Omental fat pad (tissue), 4 donors: ENCODE results near the gene CIC. TPM values are rescaled to one million over a fixed set of nuclear protein-coding genes. Genes with fewer than 3 reads are reported as not detected.

Experiments used
- ATAC-seq: fragments of 150-250 bp; one replicate; pipeline ENCODE4 v1.9.1; 2016; ENCODE audit warnings: mild to moderate bottlenecking, moderate library complexity; ENCODE audit not compliant: low FRiP score
- DNase-seq: peaks from one replicate; pipeline ENCODE4 v3.0.0-alpha.2; 2019; ENCODE audit warnings: low spot score
- total RNA-seq, 4 donors: library from RNA; depleted of rRNA; stranded (reverse); fragments of >200 nt; gene quantifications; one replicate each; pipeline ENCODE4 v1.1.0, GENCODE V29; 2016
- TF ChIP-seq, protein P1 (sequence below), 3 donors: fragments of 450-650 bp; IDR thresholded peaks; one replicate each; pipeline ENCODE4 v1.5.1; 2016 to 2017; ENCODE audit warnings: antibody characterized with exemption in 3 of 3, mild to moderate bottlenecking in 3 of 3, moderate library complexity in 2 of 3

CIC gene
- total RNA-seq, 4 donors from 2014 or later, result 15.7 to 26.3 (median 21.0) TPM

DNA sequence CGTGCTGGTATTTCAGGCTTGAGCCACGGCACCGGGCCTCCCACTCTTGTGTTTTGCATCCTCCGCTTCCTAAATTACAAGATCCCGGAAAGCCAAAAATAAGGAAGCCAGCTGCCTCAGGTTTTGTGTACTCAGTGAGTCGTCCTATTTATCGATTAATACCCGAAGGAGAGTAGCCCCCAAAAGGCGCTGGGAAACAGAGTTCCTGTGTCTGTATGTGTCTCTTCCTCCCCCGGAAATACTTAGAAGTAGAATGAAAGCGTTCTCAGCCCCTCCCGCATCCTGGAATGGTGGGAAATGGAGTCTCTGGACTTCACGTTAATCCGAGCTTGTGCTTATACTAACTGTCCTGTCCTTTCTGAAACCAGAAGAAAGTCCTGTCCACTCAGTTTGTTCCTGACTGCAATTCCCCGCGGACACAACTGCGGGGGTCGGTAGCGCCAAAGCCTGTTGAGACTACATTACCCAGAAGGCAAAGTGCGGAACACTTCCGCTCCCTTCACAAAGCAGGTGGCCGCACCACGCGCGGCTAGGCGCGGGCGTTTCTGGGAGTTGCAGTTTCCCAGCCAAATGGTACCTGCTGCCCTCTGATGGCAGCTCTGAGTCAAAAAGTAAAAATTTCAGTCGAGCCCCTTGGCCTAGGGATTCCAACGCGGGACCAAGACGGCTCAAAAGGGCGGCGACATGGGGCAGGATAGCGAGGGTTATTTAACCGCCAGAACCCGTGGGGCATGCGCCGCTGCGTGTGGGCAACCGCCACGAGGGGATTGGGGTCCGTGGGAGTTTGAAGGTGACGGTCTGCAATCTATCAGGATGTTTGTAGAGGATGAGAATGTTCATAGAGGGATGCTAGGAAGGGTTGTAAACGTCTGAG is 24.5 kb upstream of the CIC start:
- TF ChIP-seq, protein P1, sequence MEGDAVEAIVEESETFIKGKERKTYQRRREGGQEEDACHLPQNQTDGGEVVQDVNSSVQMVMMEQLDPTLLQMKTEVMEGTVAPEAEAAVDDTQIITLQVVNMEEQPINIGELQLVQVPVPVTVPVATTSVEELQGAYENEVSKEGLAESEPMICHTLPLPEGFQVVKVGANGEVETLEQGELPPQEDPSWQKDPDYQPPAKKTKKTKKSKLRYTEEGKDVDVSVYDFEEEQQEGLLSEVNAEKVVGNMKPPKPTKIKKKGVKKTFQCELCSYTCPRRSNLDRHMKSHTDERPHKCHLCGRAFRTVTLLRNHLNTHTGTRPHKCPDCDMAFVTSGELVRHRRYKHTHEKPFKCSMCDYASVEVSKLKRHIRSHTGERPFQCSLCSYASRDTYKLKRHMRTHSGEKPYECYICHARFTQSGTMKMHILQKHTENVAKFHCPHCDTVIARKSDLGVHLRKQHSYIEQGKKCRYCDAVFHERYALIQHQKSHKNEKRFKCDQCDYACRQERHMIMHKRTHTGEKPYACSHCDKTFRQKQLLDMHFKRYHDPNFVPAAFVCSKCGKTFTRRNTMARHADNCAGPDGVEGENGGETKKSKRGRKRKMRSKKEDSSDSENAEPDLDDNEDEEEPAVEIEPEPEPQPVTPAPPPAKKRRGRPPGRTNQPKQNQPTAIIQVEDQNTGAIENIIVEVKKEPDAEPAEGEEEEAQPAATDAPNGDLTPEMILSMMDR (IDR thresholded peaks at IDR 0.05), result no peak
- DNase-seq (peak; percentile 64), ATAC-seq (peak; percentile 47)

DNA sequence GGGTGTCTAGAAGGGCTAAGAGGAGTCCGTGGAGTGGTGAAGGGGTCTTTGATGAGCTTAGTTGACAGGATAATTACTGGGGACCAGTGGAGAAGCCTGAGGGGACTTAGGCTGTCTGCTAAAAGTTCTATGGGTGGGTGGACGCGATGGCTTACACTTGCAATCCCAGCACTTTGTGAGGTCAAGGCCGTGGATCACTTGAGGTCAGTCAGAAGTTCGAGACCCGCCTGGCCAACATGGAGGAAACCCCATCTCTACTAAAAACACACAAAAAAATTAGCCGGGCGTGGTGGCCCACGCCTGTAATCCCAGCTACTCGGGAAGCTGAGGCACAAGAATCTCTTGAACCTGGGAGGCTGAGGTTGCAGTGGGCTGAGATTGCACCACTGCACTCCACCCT is 23.8 kb upstream of the CIC start:
- DNase-seq (no peak), ATAC-seq (no peak)
- TF ChIP-seq, protein P1 (IDR thresholded peaks at IDR 0.05), result no peak

DNA sequence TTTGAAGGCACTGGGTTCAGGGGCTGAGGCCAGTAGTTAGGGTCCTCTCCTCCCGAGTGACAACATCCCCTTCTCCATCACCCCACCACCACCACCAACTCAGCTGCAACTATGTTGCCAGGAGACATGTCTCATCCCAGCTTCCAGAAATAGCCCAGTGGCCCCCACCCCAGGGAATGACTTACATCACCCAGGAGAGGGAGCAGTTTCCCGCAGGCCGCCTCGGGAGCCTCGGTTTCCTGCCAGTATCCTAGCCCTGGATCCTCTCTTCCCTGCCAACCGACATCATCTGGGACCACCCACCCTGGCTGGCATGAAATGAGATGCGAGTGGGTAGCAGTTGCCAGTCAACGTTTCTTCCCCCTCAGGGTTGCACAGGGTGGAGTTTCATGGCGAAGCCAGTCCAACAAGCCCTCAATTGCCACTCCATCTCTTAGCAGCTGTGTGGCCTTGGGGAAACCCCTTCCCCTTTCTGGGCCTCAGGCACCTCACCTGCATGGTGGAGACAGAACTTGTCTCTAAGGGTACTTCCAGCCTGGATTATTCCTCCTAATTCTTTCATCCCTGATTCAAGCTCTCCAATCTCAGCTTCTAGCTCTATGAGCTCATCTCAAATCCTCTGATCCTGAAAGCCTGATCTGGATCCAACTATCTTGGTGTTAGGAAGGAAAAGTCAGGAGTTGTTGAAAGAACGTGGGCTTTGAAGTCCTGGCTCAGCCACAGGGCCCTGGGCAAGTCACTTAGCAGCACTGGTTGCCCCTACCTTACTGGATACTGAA is 22.7 kb upstream of the CIC start:
- DNase-seq, result no peak
- no peak for ATAC-seq
- TF ChIP-seq, protein P1 (IDR thresholded peaks at IDR 0.05), result no peak

DNA sequence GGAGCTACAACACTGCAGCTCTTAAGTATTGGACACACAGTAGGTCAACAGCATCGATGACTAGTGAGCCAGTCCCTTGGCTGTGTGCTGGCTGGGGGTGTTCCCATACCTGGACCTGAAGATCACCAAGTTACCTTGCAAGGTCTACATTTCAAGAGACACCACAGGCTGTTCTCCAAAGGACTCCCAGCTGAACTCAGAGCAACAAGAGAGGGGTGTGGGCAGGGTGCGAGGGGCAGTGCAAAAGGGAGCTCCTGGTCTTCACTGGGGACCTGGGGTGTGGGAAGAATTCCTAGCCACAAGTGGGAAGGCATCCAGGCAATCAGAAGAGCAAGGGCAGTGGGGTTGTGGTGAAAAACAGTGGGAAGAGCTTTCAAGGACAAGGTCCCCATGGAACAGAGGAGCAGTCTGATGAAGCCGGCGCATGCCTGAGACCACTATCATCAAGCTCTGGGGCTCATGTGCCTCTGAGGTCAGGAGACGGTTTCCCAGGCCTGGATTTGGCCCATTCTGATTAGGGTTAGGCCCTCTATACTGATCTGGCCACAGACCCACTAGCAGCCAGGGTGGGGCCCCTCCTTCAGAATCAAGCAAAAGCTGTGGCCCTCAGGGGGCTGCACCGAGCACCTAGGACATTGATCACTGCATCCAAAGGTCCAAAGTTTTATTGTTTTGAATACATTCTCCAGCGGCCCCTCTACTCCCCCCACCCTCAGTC is 22.0 kb upstream of the CIC start:
- TF ChIP-seq, protein P1 (IDR thresholded peaks at IDR 0.05), result no peak
- ATAC-seq (no peak), DNase-seq (no peak)

DNA sequence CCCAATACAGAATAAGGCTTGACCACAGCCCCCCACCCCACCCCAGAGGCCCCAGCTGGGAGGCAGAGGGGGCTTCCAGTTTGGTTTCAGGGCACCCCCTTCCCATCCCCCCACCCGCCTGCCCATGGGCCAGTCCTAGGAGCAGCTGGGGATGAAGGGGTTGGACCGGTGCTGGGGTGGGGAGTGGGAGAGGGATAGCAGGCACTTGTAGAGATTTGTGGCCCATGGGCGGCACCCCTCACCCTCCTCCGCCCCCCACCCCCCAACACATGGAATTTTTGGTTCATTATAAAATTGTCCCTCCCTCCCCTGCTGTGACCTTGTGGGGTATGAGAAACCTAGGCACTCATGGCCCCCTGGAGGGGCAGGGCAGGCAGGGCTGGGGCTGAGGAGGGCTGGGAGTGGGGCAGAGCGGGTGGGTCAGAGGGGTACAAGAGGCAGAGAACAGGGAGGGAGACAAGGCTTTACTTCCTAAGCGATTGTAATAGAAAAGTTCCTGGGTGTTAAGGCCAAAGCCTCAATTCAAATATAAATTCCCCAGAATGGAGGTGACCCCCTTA is 21.3 kb upstream of the CIC start:
- no peak for ATAC-seq
- TF ChIP-seq, protein P1 (IDR thresholded peaks at IDR 0.05), result no peak
- no peak for DNase-seq

DNA sequence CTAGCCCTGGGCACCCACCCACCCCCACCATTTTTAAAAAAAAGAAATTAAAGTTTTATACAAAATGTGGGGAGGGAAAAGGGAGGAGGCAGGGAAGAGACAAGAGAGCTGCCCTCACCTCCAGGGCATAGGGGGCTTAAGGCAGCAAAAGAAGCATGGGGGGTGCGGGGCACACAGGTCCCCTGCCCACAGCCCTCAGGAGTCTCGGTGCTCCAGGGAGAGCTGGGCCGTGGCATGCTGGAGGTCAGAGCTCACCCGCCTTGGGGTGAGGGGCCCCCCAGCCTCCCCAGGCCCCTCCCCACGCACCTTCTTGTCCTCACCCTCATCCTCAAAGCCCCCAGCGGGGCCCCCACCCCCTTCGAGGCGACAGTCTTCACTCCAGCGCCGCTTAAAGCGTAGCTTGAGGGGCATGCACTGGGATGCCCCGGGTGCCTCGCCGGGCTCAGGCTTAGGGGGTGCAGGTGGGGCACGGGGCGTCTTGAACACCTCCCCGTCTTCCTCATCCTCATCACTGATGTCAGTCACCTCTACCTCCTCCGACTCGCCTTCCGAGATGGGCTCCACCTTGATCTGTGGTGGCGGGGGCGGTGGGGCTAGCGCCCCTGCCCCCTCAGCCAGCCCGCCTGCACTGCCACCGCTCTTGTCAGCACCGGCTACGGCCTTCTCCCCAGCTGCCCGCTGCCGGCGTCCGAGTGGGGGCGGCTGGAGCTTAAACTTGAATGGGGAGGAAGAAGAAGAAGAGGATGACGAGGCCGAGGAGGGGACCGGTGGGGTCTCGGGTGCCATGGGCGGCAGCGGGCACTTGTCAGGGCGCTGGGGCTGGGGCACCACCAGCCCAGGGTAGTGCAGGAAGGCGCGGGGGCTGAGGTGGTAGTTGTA is 20.5 kb upstream of the CIC start:
- DNase-seq, result no peak
- TF ChIP-seq, protein P1 (IDR thresholded peaks at IDR 0.05), result no peak
- no peak for ATAC-seq
